KMS-11 (cell line): ENCODE results near the gene ERP27.

Source experiments
- H2AFZ ChIP-seq: fragments of 200-600 bp; sonication (generic); 2 replicates; pipeline ENCODE4 v1.6.1; 2016; ENCODE audit warnings: antibody characterized with exemption, mixed run types, low read depth
- H3K27ac ChIP-seq: fragments of 200-600 bp; sonication (generic); 2 replicates; pipeline ENCODE4 v1.6.1; 2016; ENCODE audit warnings: mild to moderate bottlenecking, mixed run types
- H3K27me3 ChIP-seq: fragments of 200-600 bp; sonication (generic); 2 replicates; pipeline ENCODE4 v1.6.1; 2017; ENCODE audit warnings: mild to moderate bottlenecking, low read depth, mixed run types, moderate library complexity; ENCODE audit not compliant: insufficient read depth
- H3K36me3 ChIP-seq: fragments of 200-600 bp; sonication (generic); 2 replicates; pipeline ENCODE4 v1.6.1; 2017; ENCODE audit warnings: mild to moderate bottlenecking, mixed run types; ENCODE audit not compliant: insufficient read depth
- H3K4me1 ChIP-seq: fragments of 200-600 bp; sonication (generic); 2 replicates; pipeline ENCODE4 v1.6.1; 2016; ENCODE audit warnings: mild to moderate bottlenecking, low read depth, mixed run types; ENCODE audit not compliant: poor library complexity, severe bottlenecking
- H3K4me2 ChIP-seq: fragments of 200-600 bp; sonication (generic); 2 replicates; pipeline ENCODE4 v1.7.0; 2016; ENCODE audit warnings: mild to moderate bottlenecking, mixed run types
- H3K4me3 ChIP-seq: fragments of 200-600 bp; sonication (generic); IDR thresholded peaks from 2 replicates; pipeline ENCODE4 v1.6.1; 2017; ENCODE audit warnings: low read depth, low read length, mixed read lengths; ENCODE audit not compliant: insufficient read depth
- H3K79me2 ChIP-seq: fragments of 200-600 bp; sonication (generic); 2 replicates; pipeline ENCODE4 v1.6.1; 2016; ENCODE audit warnings: low read depth, mixed run types; ENCODE audit not compliant: insufficient read depth
- H3K9ac ChIP-seq: fragments of 200-600 bp; sonication (generic); 2 replicates; pipeline ENCODE4 v1.6.1; 2016; ENCODE audit warnings: mild to moderate bottlenecking, mixed run types
- H4K20me1 ChIP-seq: fragments of 200-600 bp; sonication (generic); 2 replicates; pipeline ENCODE4 v1.6.1; 2016; ENCODE audit warnings: mild to moderate bottlenecking, mixed run types; ENCODE audit not compliant: insufficient read depth
- TF ChIP-seq, protein P1 (sequence below): fragments of 200-600 bp; sonication (generic); conservative IDR thresholded peaks from 2 replicates; pipeline ENCODE4 v1.6.1; 2017; ENCODE audit warnings: low read depth, mild to moderate bottlenecking, antibody characterized with exemption, low read length, moderate library complexity, mixed read lengths

The ERP27 gene

DNA sequence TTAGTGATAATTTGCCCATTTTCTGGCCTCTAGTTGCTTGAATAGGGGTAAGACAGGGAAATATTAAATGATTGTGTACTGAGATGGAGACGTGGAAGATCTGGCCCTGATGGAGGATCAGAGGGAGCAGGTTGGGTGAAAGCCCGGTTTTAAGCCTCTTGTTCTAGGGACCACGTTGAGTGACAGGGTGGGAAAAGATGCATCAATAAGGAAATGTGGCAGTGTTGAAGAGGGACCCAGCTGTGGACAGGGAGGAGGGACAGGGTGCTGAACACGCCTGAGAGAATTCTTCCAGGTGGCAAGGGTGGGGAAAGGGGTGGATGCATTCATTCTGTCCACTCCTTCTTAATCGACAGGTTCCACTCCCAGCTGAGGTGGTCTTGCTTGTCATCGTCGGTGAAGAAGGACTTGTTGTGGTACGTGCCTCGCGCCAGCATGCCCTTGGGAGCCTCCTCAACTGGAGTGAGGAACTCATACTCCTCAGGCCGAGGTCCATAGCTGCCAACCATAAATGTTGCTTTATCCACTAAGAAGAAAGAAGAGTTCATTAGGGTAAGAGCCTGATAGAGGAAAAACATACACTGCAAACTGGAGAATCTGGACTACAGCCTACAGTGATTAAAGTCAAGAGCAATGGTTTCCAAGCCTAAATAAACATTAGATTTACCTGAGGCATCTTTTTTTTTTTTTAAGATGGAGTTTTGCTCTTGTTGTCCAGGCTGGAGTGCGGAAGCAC, 4.0 kb upstream of the ERP27 start:
- H3K4me2 ChIP-seq: no peak overlapping the region
- H2AFZ ChIP-seq: no peak overlapping the region
- H3K27ac ChIP-seq: no peak overlapping the region
- H3K27me3 ChIP-seq: no peaks in the 10 kb centered on the region
- H3K36me3 ChIP-seq: no peaks in the 10 kb centered on the region
- no peaks in the 10 kb centered on the region for H4K20me1 ChIP-seq
- no peaks in the 10 kb centered on the region for H3K79me2 ChIP-seq
- TF ChIP-seq, protein P1, sequence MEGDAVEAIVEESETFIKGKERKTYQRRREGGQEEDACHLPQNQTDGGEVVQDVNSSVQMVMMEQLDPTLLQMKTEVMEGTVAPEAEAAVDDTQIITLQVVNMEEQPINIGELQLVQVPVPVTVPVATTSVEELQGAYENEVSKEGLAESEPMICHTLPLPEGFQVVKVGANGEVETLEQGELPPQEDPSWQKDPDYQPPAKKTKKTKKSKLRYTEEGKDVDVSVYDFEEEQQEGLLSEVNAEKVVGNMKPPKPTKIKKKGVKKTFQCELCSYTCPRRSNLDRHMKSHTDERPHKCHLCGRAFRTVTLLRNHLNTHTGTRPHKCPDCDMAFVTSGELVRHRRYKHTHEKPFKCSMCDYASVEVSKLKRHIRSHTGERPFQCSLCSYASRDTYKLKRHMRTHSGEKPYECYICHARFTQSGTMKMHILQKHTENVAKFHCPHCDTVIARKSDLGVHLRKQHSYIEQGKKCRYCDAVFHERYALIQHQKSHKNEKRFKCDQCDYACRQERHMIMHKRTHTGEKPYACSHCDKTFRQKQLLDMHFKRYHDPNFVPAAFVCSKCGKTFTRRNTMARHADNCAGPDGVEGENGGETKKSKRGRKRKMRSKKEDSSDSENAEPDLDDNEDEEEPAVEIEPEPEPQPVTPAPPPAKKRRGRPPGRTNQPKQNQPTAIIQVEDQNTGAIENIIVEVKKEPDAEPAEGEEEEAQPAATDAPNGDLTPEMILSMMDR: no peak
- H3K9ac ChIP-seq: no peak overlapping the region
- no peak overlapping the region for H3K4me3 ChIP-seq
- H3K4me1 ChIP-seq: no peaks in the 10 kb centered on the region

DNA sequence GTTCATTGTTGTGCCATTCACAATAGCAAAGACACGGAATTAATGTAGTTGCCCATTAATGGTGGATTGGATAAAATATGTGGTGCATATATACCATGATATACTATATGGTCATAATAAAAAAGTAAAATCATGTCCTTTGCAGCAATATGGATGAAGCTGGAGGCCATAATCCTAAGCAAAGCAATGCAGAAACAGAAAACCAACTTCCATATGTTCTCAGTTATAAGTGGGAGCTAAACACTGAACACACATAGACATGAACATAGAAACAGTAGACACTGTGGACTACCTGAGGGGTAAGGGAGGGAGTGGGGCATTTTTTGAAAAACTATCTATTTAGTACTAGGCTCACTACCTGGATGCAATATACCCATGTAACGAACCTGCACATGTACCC, 3.0 kb upstream of the ERP27 start:
- Histone ChIP-seq H3K4me2 (no peak overlapping the region), H3K27me3 (no peaks in the 10 kb centered on the region), H3K36me3 (no peaks in the 10 kb centered on the region), H2AFZ (no peak overlapping the region), H3K79me2 (no peaks in the 10 kb centered on the region), H3K9ac (no peak overlapping the region), H3K4me1 (no peaks in the 10 kb centered on the region), H3K4me3 (no peak overlapping the region), H4K20me1 (no peaks in the 10 kb centered on the region), H3K27ac (no peak overlapping the region)
- TF ChIP-seq, protein P1: no peak

DNA sequence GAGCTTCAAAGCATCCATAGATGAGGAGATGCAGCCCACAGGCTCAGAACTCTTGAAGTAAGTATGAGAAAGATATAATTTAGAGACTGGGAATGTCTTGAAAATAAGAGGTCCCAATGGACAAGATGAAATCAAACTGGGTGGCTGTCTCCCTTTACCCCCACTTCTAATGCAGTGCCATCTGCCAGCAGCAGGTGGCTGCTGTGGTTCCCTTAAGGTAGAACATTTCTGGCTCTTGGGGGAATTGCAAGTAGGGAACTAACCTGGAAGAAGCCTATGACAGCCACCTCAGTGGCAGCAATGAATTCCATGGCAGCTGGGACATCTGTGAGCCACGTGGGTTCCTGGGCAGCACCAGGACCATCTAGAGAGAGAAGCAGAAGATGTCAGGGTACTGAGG, 648 bp downstream of the ERP27 start:
- no peaks in the 10 kb centered on the region for H3K4me1 ChIP-seq
- H3K79me2 ChIP-seq: no peaks in the 10 kb centered on the region
- H3K36me3 ChIP-seq: no peaks in the 10 kb centered on the region
- no peak overlapping the region for H3K4me3 ChIP-seq
- H4K20me1 ChIP-seq: no peaks in the 10 kb centered on the region
- no peak overlapping the region for H3K4me2 ChIP-seq
- TF ChIP-seq, protein P1: no peak; the same call in 1 of the 2 replicates
- no peaks in the 10 kb centered on the region for H3K27me3 ChIP-seq
- no peak overlapping the region for H3K9ac ChIP-seq
- no peak overlapping the region for H3K27ac ChIP-seq
- H2AFZ ChIP-seq: no peak overlapping the region

DNA sequence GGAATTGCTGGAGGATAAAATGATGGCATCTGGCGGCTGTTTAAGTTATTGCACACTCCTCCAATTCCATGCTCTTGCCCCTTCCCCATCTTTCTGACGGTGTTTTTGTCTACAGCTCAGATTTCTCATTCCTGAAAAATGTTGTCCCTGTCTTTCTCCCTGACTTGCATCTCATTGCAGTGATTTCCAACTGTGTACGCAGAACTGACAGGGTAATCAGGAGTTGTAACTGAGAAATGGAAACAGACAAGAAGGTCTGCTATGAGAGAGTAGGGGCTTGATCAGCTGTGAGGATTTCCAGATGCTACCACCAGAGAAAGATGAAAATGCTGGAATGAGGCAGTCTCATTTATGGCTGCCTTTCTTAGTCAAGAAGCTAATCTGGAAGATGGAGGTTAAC, 1.3 kb downstream of the ERP27 start:
- Histone ChIP-seq H4K20me1 (no peaks in the 10 kb centered on the region), H3K4me2 (no peak overlapping the region), H3K4me1 (no peaks in the 10 kb centered on the region), H2AFZ (no peak overlapping the region), H3K9ac (no peak overlapping the region), H3K4me3 (no peak overlapping the region), H3K79me2 (no peaks in the 10 kb centered on the region), H3K36me3 (no peaks in the 10 kb centered on the region), H3K27me3 (no peaks in the 10 kb centered on the region), H3K27ac (no peak overlapping the region)
- TF ChIP-seq, protein P1: no peak
